Stimulated activated CD8-positive, alpha-beta memory T cell treated with anti-CD3 and anti-CD28 coated beads, Interleukin-15, amount 100 ng/mL, for 24 hours (primary cell): ENCODE results near the gene SOWAHC.
A peak's percentile ranks its signal among the peaks of the same experiment; 100 is the strongest.
"Not testable (repeated sequence)": the region's sequence is repeated elsewhere in the genome, so short reads cannot be mapped to it uniquely, and the experiment has no call there.

Experiments
- DNase-seq: peaks from one replicate; pipeline ENCODE4 v3.0.0-alpha.2; 2020; ENCODE audit warnings: low read depth

Gene SOWAHC, protein sequence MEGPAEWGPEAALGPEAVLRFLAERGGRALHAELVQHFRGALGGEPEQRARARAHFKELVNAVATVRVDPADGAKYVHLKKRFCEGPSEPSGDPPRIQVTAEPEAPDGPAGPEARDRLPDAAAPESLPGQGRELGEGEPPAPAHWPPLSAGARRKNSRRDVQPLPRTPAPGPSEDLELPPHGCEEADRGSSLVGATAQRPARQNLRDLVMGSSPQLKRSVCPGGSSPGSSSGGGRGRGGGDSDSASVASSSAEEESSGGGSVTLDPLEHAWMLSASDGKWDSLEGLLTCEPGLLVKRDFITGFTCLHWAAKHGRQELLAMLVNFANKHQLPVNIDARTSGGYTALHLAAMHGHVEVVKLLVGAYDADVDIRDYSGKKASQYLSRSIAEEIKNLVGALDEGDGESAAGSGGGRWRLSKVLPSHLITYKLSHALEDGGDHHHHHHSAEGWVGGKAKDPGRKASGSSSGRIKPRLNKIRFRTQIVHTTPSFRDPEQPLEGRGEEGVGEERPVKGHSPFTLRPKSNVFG

DNA sequence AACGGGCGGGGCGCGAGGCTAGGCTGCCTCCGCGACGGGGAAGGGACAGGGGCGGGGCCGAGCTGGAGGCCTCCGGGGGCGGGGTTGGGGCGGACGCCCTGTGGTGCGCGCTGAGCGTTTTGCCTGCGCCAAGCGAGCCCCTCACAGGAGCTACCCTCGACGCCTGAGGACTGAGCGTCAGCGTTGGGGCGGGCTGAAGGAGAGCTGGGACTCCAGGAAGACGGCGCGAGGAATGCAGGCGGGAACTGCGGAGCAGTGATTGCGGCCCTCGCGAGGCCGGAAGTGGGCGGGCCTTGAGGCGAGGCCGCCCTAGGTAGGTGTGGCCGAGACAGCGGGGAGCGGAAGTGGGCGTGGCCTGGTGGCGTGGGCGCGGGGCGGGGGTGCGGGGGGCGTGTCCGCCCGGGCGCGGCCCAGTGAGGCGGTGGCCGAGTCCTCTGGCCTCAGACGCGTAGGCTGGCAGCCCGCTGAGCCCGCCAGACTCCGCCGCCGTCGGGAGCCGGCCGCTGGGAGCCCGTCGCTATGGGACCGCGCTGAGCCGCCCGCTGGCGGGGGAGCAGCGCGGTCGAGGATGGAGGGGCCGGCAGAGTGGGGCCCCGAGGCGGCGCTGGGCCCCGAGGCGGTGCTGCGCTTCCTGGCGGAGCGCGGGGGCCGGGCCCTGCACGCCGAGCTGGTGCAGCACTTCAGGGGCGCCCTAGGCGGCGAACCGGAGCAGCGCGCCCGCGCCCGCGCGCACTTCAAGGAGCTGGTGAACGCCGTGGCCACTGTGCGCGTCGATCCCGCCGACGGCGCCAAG, at the start of gene SOWAHC, which contains the start of gene SEPTIN10:
Gene SOWAHC (plus strand): TSS at position 443 of the 793 bp plus-strand sequence. CDS start 126 bp downstream, at position 569.
Gene SEPTIN10 (minus strand): TSS at position 45 of the 793 bp plus-strand sequence. CDS start 139 bp downstream, outside the sequence.
- peak; percentile 51 for DNase-seq

GRCh38 chr2:109575373-109575772, 38.8 kb upstream of the SOWAHC start:
- no peak for DNase-seq

GRCh38 chr2:109577630-109578029, 36.5 kb upstream of the SOWAHC start:
- DNase-seq: not testable (repeated sequence)

DNA sequence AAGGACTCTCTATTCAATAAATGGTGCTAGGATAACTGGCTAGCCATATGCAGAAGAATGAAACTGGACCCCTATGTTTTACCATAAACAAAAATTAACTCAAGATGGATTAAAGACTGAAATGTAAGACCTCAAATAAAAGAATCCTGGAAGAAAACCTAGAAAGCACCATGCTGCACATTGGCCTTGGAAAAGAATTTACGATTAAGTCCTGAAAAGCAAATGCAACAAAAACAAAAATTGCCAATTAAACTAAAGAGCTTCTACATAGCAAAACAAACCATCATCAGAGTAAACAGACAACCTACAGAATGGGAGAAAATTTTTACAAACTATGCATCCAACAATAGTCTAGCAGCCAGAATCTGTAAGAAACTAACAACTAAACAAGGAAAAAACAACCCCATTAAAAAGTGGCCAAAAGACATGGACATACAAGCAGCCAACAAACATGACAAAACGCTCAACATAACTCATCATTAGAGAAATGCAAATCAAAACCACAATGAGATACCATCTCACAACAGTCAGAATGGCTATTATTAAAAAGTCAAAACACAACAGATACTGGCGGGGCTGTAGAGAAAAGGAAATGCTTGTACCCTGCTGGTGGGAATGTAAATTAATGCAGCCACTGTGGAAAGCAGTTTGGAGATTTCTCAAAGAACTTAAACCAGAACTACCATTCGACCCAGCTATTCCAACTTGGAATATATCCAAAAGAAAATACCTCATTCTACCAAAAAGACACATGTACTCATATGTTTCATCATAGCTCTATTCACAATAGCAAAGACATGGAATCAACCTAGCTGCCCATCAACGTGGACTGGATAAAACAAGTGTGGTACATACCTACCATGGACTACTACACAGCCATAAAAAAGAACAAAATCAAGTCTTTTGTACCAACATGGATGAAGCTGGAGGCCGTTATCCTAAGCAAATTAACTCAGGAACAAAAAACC, 31.0 kb upstream of the SOWAHC start:
- no peak for DNase-seq

GRCh38 chr2:109586687-109587086, 27.5 kb upstream of the SOWAHC start:
- DNase-seq: no peak

DNA sequence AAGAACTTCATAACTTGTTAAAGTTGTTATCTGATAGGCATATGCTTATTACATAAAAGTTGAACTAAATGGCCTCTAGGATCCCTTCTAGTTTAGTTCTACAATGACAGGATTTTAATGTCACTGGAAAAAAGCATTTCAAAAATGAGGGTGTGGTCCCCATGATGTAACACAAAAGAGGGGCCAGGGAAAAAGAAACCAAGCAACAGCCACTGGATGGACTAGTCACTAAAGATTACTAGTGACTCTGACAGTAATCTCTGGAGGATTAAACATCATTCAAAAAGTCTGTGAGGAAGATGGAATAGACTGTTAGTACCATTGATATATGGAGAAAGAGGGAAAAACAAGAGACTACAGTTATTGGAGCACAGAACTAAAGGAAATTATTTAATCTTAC, 23.0 kb upstream of the SOWAHC start:
- no peak for DNase-seq

GRCh38 chr2:109592905-109593304, 21.3 kb upstream of the SOWAHC start:
- no peak for DNase-seq

- DNase-seq: no peak
Observed at GRCh38 chr2:109594246-109594885, 19.8 kb upstream of the SOWAHC start.

GRCh38 chr2:109595644-109596043, 18.5 kb upstream of the SOWAHC start:
- DNase-seq: no peak

DNA sequence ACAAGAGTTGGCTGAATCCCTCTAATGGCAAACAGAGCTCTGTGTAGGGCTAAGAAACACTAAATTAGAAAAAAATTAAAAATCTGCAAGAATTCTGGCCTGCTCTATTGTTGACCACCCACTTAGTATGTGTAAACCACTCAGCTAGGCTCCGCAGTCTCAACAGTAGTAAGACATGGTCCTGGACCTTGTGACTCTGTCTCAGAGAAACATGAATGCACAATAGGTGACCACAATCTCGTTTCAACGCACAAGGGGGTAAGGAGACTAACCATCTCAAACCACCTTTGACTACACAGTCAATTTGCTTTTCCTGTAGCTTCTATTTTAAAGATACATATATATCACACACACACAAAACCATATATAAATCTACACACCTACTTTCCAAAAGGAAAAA, 16.9 kb upstream of the SOWAHC start:
- no peak for DNase-seq

GRCh38 chr2:109601783-109602182, 12.4 kb upstream of the SOWAHC start:
- DNase-seq: no peak

GRCh38 chr2:109602617-109603188, 11.5 kb upstream of the SOWAHC start:
- no peak for DNase-seq

DNA sequence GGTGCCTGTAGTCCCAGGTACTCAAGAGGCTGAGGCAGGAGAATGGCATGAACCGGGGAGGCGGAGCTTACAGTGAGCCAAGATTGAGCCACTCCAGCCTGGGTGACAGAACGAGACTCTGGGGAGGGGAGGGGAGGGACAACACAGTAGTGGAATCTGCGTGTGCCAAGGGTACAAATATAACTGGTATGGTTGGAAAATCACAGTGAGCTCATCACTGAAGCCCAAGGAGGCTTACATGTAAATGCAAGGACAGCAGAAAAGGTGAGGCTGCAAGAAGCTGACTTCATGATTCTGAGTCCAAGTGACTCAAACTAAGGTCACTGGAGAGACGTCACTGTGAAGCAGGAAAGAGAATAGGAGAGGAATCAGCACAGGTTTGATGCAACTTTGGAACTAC, 9.6 kb upstream of the SOWAHC start:
- no peak for DNase-seq

GRCh38 chr2:109607766-109608165, 6.4 kb upstream of the SOWAHC start:
- no peak for DNase-seq

DNA sequence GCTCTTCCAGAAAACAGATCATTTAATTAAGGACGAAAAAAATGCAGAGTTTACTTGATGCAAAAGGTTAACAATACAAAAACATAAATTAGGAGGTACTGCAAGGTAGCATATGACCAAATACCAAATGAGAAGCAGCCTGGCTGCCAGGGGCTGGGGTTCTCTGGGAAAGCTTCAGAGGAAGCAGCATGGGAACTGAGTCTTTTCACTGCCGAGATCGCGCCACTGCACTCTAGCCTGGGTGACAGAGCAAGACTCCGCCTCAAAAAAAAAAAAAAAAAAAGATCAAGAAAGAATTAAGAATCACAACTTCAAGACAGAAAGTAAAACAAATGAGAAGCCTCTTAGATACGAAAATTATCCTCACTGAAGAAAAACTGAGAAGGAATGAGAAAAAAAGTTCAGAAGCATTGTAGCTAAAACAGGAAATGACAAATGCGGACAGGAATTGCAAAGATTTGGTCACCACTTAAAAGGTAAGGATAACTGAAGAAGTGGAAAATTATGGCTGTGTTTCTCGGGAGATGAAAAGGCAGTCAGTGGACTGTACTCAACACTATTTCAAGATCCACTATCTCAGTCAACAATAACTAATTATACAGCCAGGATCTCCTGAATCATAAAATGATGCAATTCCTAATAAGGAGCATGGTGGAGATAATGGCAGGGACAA, 4.7 kb upstream of the SOWAHC start:
- no peak for DNase-seq

- DNase-seq: no peak
Observed at GRCh38 chr2:109611467-109612095, 2.6 kb upstream of the SOWAHC start.

DNA sequence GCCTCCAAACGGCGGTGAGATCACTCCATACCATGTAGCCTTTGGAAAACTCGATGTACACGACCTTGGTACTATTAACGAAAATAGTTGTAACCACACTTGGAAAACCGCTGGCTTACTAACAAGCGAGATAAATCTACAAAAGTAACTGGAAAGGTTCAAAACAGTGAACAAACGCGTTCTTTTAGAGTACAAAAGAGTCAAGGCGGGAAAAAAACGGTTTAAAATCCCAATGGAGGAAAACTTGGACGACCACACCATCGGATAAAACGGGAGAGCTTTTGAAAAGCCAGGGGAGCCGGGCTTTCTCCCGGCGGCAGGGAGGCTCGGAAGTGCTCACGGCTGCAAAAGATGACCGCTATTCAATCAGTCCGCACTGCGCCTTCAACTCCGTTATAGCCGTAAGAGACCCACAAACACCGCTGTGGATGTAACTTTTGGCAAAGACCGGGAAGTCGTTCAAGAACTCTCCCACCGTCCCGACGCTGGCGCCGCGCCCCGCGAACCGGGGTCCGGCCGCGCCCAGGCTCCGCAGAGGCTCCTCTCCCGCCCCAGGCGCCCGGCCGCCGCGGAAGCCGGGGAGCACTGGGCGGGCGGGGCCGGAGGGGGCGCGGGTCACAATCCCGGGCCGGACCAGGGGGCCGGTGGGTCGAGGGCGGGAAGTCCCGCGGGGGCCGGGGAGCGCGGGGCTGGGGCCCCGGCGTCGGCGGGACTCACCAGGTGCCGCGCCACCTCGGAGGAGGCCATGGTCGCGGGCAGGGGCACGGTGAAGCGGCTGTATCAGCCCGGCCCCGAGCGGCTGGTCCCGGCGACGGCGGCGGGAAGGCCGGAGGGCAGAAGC, 863 bp upstream of the SOWAHC start:
- no peak for DNase-seq

- DNase-seq: no peak
Observed at GRCh38 chr2:109614715-109615636, 812 bp downstream of the SOWAHC start.
